Measurements from ENCODE around the gene XPA.
A peak's percentile ranks its signal among the peaks of the same experiment; 100 is the strongest.

Gene XPA

DNA sequence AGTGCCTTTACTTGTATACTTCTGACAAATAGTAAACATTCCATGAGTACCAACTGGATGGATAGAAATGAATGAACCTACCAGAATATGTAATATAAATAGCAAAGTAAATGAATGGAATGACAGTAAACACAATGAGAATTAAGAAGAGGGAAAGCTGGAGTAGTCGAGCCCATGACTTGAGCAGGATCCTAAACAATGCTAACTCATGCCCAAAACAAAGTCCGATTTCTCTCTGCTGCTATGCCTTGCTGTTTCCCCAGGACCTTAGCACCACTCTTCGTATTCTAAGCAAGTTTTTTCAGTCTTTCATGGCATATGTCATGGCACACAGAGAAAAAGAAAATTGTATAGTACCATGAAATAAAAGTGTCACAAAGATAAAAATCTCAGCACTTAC is 1.8 kb downstream of the XPA start:
- TF ChIP-seq, protein P1, sequence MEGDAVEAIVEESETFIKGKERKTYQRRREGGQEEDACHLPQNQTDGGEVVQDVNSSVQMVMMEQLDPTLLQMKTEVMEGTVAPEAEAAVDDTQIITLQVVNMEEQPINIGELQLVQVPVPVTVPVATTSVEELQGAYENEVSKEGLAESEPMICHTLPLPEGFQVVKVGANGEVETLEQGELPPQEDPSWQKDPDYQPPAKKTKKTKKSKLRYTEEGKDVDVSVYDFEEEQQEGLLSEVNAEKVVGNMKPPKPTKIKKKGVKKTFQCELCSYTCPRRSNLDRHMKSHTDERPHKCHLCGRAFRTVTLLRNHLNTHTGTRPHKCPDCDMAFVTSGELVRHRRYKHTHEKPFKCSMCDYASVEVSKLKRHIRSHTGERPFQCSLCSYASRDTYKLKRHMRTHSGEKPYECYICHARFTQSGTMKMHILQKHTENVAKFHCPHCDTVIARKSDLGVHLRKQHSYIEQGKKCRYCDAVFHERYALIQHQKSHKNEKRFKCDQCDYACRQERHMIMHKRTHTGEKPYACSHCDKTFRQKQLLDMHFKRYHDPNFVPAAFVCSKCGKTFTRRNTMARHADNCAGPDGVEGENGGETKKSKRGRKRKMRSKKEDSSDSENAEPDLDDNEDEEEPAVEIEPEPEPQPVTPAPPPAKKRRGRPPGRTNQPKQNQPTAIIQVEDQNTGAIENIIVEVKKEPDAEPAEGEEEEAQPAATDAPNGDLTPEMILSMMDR (IDR thresholded peaks at IDR 0.05; ENCODE audit: insufficient read depth, low read depth, low read length, missing control alignments) = no peak
- DNase-seq (ENCODE audit: low read depth) = no peak
- H3K4me3 ChIP-seq (ENCODE audit: low read length) = peak overlapping the region; percentile 79

DNA sequence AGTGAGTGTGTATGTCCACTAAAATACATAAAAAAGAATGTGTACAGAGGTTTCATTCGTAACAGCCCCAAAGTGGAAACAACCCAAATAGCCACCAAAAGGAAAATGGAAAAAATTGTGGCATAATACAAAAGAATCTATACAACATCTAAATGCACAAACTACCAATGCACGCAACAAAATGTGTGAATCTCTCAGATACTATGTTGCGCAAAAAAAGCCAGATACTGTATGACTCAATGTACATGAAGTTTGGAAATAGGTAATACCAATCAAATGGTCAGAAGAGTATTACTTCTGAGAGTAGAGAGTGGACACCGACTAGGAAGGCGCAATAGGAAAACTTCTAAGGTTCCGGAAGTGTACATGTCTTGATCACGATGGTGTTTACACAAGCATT is 2.4 kb downstream of the XPA start:
- H3K4me3 ChIP-seq (ENCODE audit: low read length) = no peak overlapping the region

DNA sequence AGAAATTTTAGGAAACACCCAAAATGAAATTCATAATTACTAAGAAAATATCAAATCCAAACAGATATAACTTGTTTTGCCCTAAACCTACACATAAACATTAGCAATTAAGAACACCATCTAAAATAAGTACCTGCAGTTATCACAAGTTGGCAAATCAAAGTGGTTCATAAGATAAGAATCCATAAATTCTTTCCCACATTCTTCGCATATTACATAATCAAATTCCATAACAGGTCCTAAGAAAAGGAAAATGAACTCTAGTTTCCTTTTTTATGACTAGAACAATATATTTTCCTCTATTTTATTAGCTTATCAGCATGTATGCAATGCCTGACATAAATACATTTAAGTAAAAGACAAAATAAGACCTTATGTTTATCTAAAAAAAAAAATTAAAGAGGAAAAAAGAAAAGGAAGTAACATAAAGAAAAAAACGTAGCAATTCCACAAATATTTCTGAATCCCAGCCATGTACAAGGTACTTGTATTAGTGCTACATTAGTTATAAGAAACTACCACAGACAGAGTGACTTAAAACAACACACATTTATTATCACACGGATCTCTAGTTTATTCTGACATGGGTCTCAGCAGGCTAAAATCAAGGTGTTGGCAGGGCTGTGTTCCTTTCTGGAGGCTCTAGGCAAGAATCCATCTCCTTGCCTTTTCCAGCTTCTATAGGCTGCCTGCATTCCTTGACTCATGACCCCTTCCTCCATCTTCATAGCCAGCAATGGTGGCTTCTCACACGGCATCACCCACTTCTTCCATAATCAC is 7.5 kb downstream of the XPA start:
- TF ChIP-seq, protein P1 (IDR thresholded peaks at IDR 0.05; ENCODE audit: insufficient read depth, low read depth, low read length, missing control alignments) = no peak
- H3K4me3 ChIP-seq (ENCODE audit: low read length) = no peak overlapping the region
- no peak for DNase-seq (ENCODE audit: low read depth)

More for the DNA sequence above, 2.4 kb downstream of the XPA start:
- peak; percentile 50 for DNase-seq (ENCODE audit: low read depth)
- TF ChIP-seq, protein P1 (IDR thresholded peaks at IDR 0.05; ENCODE audit: insufficient read depth, low read depth, low read length, missing control alignments) = no peak

DNA sequence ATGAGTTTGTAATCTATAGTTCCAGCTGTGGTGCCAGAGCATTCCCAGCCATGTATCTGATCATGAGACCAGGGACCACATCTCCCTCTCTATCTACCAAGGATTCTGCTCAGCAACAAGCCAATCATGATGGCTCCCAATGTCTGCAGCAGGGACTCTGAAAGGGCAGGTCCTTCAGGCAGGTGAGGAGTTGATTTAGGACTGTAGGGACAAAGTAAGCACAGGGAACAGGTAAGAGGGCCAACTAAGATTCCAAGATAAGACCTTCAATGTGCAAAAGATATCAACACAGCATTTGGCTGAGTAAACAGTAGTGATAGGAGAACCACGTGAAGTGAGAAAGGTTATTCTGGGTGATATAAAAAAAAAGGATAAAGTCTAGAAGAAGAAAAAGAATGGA is 8.5 kb downstream of the XPA start:
- DNase-seq (ENCODE audit: low read depth) = no peak
- TF ChIP-seq, protein P1 (IDR thresholded peaks at IDR 0.05; ENCODE audit: insufficient read depth, low read depth, low read length, missing control alignments) = no peak
- no peak overlapping the region for H3K4me3 ChIP-seq (ENCODE audit: low read length)

DNA sequence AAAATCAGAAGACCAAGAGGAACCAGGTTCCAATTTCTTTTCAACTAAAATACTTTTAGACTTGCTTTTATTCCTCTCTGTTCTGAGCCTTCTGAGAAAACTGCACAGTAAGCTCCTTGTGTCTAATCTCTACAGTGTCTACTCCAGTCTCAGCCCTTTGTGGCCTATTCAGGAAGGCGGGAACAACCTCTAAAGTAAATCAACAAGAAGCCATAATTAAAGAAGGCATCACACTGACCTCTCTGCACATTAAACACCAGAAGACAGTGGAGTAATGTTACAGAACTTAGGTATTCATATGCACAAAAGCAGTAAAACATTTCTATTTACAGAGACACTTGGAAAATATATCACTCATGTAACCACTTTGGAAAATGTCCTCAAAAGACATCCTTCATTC is 14.9 kb downstream of the XPA start:
- TF ChIP-seq, protein P1 (IDR thresholded peaks at IDR 0.05; ENCODE audit: insufficient read depth, low read depth, low read length, missing control alignments) = no peak

DNA sequence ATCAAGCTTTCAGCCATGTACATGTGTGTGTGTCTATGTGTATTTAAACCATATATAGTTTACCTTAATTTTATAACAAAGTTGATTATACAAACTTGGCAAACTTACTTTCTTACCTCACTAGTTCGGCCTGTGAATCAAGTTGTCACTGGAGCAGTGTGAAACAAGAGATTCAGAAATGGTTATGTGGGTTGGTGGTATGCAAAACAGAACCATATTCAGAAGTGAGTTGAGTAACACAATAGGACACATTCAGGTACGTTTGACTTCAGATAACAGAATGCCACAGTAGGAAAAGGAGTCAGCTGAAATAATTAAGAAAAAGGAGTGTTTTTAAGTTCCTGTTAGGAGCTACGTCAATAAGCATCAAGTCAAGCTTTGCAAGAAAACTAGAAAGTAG is 21.5 kb downstream of the XPA start:
- no peak for DNase-seq (ENCODE audit: low read depth)
- H3K4me3 ChIP-seq (ENCODE audit: low read length) = no peak overlapping the region
- TF ChIP-seq, protein P1 (IDR thresholded peaks at IDR 0.05; ENCODE audit: insufficient read depth, low read depth, low read length, missing control alignments) = no peak

More for the DNA sequence above, 14.9 kb downstream of the XPA start:
- DNase-seq (ENCODE audit: low read depth) = no peak
- H3K4me3 ChIP-seq (ENCODE audit: low read length) = no peak overlapping the region

DNA sequence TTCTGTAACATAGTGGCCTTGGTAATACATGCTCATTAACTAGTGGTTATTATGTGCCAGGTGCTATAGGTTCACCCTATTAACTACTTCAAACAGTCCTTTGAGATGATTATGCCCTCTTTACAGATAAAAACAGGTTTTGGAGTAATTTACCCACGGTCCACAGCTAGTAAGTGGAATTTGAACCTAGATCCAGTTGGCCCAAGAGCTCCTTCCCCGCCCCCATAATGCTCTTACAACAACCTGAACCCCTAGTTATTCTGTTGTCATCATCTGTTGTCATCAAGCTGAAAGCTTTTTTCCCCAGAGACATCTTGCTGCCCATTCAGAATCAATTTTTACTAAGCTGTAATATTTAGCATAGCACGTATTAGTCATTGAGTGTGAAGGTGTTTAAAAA is 23.2 kb downstream of the XPA start:
- no peak overlapping the region for H3K4me3 ChIP-seq (ENCODE audit: low read length)
- no peak for DNase-seq (ENCODE audit: low read depth)
- TF ChIP-seq, protein P1 (IDR thresholded peaks at IDR 0.05; ENCODE audit: insufficient read depth, low read depth, low read length, missing control alignments) = no peak
